CD14-positive monocyte (primary cell): ENCODE measurements around the gene PRKN. TPM values are rescaled to one million over a fixed set of nuclear protein-coding genes. Genes with fewer than 3 reads are reported as not detected.

Experiments used
- DNase-seq, 3 donors: peaks; one replicate each; pipeline ENCODE4 v3.0.0-alpha.2; 2011 to 2022
- H2AFZ ChIP-seq: 2 replicates; pipeline ENCODE4 v1.6.0; 2012; ENCODE audit warnings: mild to moderate bottlenecking, low read depth, low read length, inconsistent platforms; ENCODE audit not compliant: insufficient read depth, poor library complexity, severe bottlenecking
- H3K27ac ChIP-seq, 2 donors: 1 replicate in 1 of 2; 2 replicates in 1 of 2; pipeline ENCODE4 v1.5.1; 2012 to 2013; ENCODE audit warnings: low read length in 2 of 2, control low read depth in 1 of 2, inconsistent platforms in 1 of 2, low read depth in 1 of 2, mild to moderate bottlenecking in 1 of 2
- H3K27me3 ChIP-seq, 2 donors: one replicate each; pipeline versions ENCODE4 v1.6.0 to v1.6.1; 2011 to 2013; ENCODE audit warnings: low read length in 2 of 2; ENCODE audit not compliant: control insufficient read depth in 2 of 2, insufficient read depth in 2 of 2
- H3K36me3 ChIP-seq, 2 donors: replicated peaks in 1 of 2; 1 replicate in 1 of 2; 2 replicates in 1 of 2; pipeline versions ENCODE4 v1.5.1 to v1.6.1; 2012 to 2013; ENCODE audit warnings: low read length in 2 of 2, control low read depth in 1 of 2, inconsistent platforms in 1 of 2, mild to moderate bottlenecking in 1 of 2; ENCODE audit not compliant: insufficient read depth in 2 of 2, control insufficient read depth in 1 of 2
- H3K4me1 ChIP-seq, 2 donors: 1 replicate in 1 of 2; 2 replicates in 1 of 2; pipeline versions ENCODE4 v1.5.1 to v1.6.1; 2012 to 2013; ENCODE audit warnings: low read length in 2 of 2, control low read depth in 1 of 2, inconsistent platforms in 1 of 2, mild to moderate bottlenecking in 1 of 2, moderate library complexity in 1 of 2; ENCODE audit not compliant: insufficient read depth in 2 of 2, control insufficient read depth in 1 of 2
- H3K4me2 ChIP-seq: replicated peaks from 2 replicates; pipeline ENCODE3; 2012; ENCODE audit warnings: low read length, moderate library complexity, mild to moderate bottlenecking; ENCODE audit not compliant: poor library complexity, severe bottlenecking; ENCODE audit errors: extremely low read depth
- H3K4me3 ChIP-seq, 3 experiments: fragments of 200-600 bp in 1 of 3; sonication (generic) in 1 of 3; replicated peaks in 1 of 3; 1 replicate in 2 of 3; 2 replicates in 1 of 3; pipeline ENCODE4 v1.5.1; 2011 to 2013; ENCODE audit warnings: low read length in 3 of 3, mild to moderate bottlenecking in 3 of 3, control low read depth in 2 of 3, low read depth in 2 of 3, inconsistent platforms in 1 of 3, moderate library complexity in 1 of 3
- H3K79me2 ChIP-seq: 2 replicates; pipeline ENCODE4 v1.6.0; 2012; ENCODE audit warnings: mild to moderate bottlenecking, control low read depth, inconsistent platforms, low read length, moderate library complexity; ENCODE audit not compliant: insufficient read depth
- H3K9ac ChIP-seq: 2 replicates; pipeline ENCODE4 v1.6.0; 2017; ENCODE audit warnings: low read length, mild to moderate bottlenecking; ENCODE audit not compliant: insufficient read depth, poor library complexity, severe bottlenecking
- H3K9me3 ChIP-seq, 2 donors: replicated peaks in 1 of 2; 1 replicate in 1 of 2; 2 replicates in 1 of 2; pipeline versions ENCODE4 v1.5.1 to v1.6.1; 2012 to 2013; ENCODE audit warnings: low read length in 2 of 2, control low read depth in 1 of 2; ENCODE audit not compliant: control insufficient read depth in 1 of 2, insufficient read depth in 1 of 2
- H4K20me1 ChIP-seq: 2 replicates; pipeline ENCODE4 v1.6.0; 2012; ENCODE audit warnings: mild to moderate bottlenecking, low read length, control low read depth, moderate library complexity; ENCODE audit not compliant: insufficient read depth
- H3K27ac Mint-ChIP-seq, 7 donors: one replicate each; pipeline ENCODE4 v1.8.0; 2020; ENCODE audit warnings: mild to moderate bottlenecking in 7 of 7, mixed read lengths in 7 of 7, moderate library complexity in 6 of 7, inconsistent platforms in 2 of 7
- H3K27me3 Mint-ChIP-seq, 3 donors: one replicate each; pipeline ENCODE4 v1.8.0; 2021 to 2022; ENCODE audit warnings: low read depth in 3 of 3, mild to moderate bottlenecking in 3 of 3, mixed read lengths in 3 of 3, moderate library complexity in 3 of 3, inconsistent platforms in 1 of 3
- H3K36me3 Mint-ChIP-seq, 2 donors: one replicate each; pipeline ENCODE4 v1.8.0; 2020; ENCODE audit warnings: mixed read lengths in 2 of 2, inconsistent platforms in 1 of 2, mild to moderate bottlenecking in 1 of 2
- H3K4me1 Mint-ChIP-seq: one replicate; pipeline ENCODE4 v1.8.0; 2020; ENCODE audit warnings: mild to moderate bottlenecking, mixed read lengths
- H3K4me3 Mint-ChIP-seq, 2 donors: one replicate each; pipeline ENCODE4 v1.8.0; 2020; ENCODE audit warnings: mild to moderate bottlenecking in 2 of 2, mixed read lengths in 2 of 2, moderate library complexity in 1 of 2
- H3K9me3 Mint-ChIP-seq, 7 donors: one replicate each; pipeline ENCODE4 v1.8.0; 2020 to 2022; ENCODE audit warnings: mixed read lengths in 7 of 7, mild to moderate bottlenecking in 6 of 7, moderate library complexity in 6 of 7, inconsistent platforms in 2 of 7
- CTCF ChIP-seq: fragments of 200-600 bp; IDR thresholded peaks from one replicate; pipeline ENCODE4 v1.8.0; 2022; ENCODE audit warnings: antibody characterized with exemption, mild to moderate bottlenecking
- WGBS: methylation state at CpG from one replicate; pipeline ENCODE4 v1.1.5; 2013; ENCODE audit warnings: missing lambda C conversion rate; ENCODE audit not compliant: insufficient coverage; 5-methylcytosine and 5-hydroxymethylcytosine counted together
- intact Hi-C, 2 donors: fragments of 100-400 bp; cut with micrococcal nuclease; formaldehyde crosslinking; loops; one replicate each; pipeline versions ENCODE4 v1.15.0 to v1.15.1; 2023
- polyA plus RNA-seq, 3 donors: library from polyadenylated mRNA; depleted of rRNA in 1 of 3; unstranded in 2 of 3; stranded (reverse) in 1 of 3; fragments of 300-500 nt in 2 of 3; fragments of >200 nt in 1 of 3; fragmentation: Illumina TruSeq in 2 of 3; gene quantifications; 1 replicate in 2 of 3; 2 replicates in 1 of 3; pipeline ENCODE4 v1.2.3, GENCODE V29; 2012 to 2021

PRKN gene
- polyA plus RNA-seq, 3 donors = 0.19 to 0.21 TPM; not detected in 1

GRCh38 chr6:162539321-162539720, 188.2 kb downstream of the PRKN start:
- Mint-ChIP-seq H3K9me3 (peaks cover 3 to 9% (median 6%) of the 10 kb centered on the region in 7 donors), H3K27ac (no peak overlapping the region)
- WGBS = 100% methylated on average over 1 of the region's 3 CpGs

GRCh38 chr6:162538643-162539064, 188.9 kb downstream of the PRKN start:
- no peak for DNase-seq

More at GRCh38 chr6:162539321-162539720, 188.2 kb downstream of the PRKN start:
- Mint-ChIP-seq H3K4me3 (no peak overlapping the region), H3K36me3 (no peaks in the 10 kb centered on the region), H3K4me1 (no peaks in the 10 kb centered on the region), H3K27me3 (no peaks in the 10 kb centered on the region)
- no peak for TF ChIP-seq CTCF
- Histone ChIP-seq H3K4me2 (no peak overlapping the region), H3K4me3 (no peak overlapping the region), H3K9me3 (peaks cover 0 to 4% of the 10 kb centered on the region in 2 donors), H3K27ac (no peak overlapping the region), H3K4me1 (no peaks in the 10 kb centered on the region), H3K9ac (no peak overlapping the region), H3K79me2 (no peaks in the 10 kb centered on the region), H4K20me1 (no peaks in the 10 kb centered on the region), H3K27me3 (no peaks in the 10 kb centered on the region), H2AFZ (no peak overlapping the region), H3K36me3 (no peaks in the 10 kb centered on the region)
- no peak for DNase-seq
- intact Hi-C loops = no loop called here

More at GRCh38 chr6:162538643-162539064, 188.9 kb downstream of the PRKN start:
- Histone ChIP-seq H2AFZ (no peak overlapping the region), H3K4me3 (no peak overlapping the region), H3K79me2 (no peaks in the 10 kb centered on the region), H3K36me3 (no peaks in the 10 kb centered on the region), H3K27me3 (no peaks in the 10 kb centered on the region), H3K9ac (no peak overlapping the region), H3K4me1 (no peaks in the 10 kb centered on the region), H3K27ac (no peak overlapping the region), H3K9me3 (peaks cover 0 to 4% of the 10 kb centered on the region in 2 donors), H4K20me1 (no peaks in the 10 kb centered on the region), H3K4me2 (no peak overlapping the region)
- Mint-ChIP-seq H3K4me3 (no peak overlapping the region), H3K4me1 (no peaks in the 10 kb centered on the region), H3K9me3 (peaks cover 3 to 10% (median 6%) of the 10 kb centered on the region in 7 donors), H3K27me3 (no peaks in the 10 kb centered on the region), H3K36me3 (no peaks in the 10 kb centered on the region), H3K27ac (no peak overlapping the region)
- 77% methylated on average over 5 of the region's 8 CpGs for WGBS
- TF ChIP-seq CTCF = no peak
- intact Hi-C loops = no loop called here
